GM18868 (cell line): ENCODE data around the gene CFAP210.
"Not testable (repeated sequence)": the region's sequence is repeated elsewhere in the genome, so short reads cannot be mapped to it uniquely, and the experiment has no call there.

Experiments used
- ATAC-seq: cut with Tn5 transposase; IDR thresholded peaks from one replicate; pipeline ENCODE4 v1.9.1; 2021; ENCODE audit warnings: mild to moderate bottlenecking, moderate library complexity; ENCODE audit not compliant: unreplicated experiment

Gene CFAP210

DNA sequence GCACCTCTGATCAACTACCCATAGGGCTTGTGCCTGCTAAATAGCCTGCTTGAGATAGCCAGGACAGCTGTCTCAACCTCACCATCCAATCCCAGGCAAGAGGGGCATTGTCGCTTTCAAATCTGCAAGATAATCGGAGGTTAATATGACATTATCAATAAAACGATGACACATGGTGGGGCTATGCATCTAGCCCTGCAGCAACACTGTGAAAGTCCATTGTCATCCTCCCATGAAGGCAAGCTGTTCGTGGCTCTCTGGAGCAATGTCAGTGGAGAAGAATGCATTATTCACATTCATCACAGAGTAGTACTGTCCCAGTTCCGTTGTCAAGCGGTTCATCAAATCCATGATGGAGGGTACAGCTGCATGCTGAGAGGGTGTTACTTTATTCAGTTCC, 20.5 kb upstream of the CFAP210 start:
- no peak for ATAC-seq

- no peak for ATAC-seq
These were observed 19.1 kb upstream of the CFAP210 start for GRCh38 chr2:169713331-169713730.

DNA sequence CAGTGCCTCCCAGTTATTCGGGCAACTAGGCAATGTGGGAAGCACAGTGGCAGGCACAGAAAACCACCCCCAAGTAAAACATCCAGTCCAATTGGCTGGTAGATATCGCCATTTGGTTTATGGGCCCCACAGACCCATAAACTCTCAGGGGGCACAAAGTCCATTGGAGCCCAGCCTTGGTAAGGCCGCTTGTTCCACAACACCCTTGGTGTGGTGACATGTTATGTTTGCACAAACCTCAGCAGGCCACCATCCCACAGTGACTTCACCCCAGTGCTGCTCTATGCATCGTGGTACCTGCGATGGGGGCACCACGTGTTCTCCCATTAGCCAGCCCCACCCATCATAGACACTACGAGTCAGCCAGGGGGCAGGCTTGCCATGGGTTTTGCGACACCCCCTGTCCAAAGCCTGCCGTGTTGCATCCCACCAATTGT, 18.6 kb upstream of the CFAP210 start:
- ATAC-seq: no peak

- ATAC-seq: no peak
These were observed 17.7 kb upstream of the CFAP210 start for GRCh38 chr2:169711751-169712509.

GRCh38 chr2:169709981-169710380, 15.8 kb upstream of the CFAP210 start:
- ATAC-seq: no peak

DNA sequence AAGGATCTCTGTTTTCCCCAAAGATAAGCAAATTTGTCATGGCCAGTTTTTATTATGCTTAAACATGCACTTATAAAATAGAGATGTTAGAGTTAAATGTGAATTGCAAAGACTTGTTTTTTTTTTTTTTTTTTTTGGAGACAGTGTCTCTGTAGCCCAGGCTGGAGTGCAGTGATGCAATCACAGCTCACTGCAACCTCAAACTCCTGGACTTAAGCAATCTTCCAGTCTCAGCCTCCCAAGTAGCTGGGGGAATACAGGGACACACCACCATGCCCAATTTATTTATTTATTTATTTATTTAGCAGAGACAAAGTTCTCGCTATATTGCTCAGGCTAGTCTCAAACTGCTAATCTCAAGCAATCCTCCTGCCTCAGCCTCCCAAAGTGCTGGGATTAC, 15.1 kb upstream of the CFAP210 start:
- ATAC-seq: no peak

DNA sequence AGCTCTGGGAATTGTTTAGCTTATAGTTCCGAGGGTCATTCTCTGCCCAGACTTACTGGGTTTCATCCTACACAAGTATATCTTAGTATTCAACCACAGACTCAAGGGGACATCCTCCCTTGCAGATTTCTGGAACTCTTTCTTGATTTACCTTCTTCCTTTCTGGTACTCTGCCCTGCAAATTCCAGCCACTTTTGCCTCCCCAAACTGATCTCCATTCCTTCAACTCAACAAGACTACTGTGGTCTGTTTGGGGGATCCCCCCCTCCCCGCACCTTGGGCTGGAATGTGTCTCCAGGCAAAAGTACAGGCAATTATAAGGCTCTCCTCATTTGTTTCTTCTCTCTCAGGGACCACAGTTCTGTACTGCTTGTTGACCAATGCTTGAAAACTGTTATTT, 13.4 kb upstream of the CFAP210 start:
- ATAC-seq: no peak

DNA sequence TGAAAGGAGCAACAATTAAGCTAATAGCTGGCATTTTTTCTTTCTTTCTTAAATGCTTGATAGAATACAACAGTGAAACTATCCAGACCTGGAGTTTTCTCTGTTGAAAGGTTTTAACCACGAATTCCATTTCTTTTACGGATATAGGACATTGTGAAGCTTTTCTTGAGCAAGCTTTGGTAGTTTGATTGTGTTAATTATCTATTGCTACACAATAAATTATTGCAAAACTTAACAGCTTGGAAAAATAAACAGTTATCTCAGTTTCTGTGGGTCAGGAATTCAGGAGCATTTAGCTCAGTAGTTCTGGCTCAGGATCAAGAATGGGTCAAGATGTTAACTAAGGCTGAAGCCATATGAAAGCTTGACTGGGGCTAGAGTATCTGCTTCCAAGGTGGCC, 11.7 kb upstream of the CFAP210 start:
- no peak for ATAC-seq

DNA sequence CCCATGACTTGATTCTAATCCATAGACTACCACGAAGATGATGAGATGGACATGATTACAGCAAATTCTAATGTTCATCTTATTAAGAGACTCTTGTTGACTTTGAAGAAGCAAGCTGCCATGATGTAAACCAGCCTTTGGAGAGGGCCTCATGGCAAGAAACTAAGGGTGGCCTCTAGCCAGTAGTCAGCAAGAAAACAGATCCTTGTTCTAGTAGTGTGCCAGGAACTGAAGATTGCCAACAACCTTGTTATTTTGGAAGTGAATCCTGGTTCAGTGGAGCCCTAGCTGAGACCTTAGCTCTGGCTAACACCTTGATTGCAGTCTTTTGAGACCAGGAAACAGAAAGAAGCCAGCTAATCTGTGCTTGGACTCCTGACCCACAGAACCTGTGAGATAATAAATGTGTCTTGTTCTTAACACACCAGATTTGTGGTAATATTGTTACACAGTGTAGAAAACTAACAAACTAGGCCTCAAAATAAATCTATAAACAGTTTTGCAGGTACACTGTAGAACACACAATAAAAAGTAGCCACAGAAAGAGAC, 10.0 kb upstream of the CFAP210 start:
- no peak for ATAC-seq

DNA sequence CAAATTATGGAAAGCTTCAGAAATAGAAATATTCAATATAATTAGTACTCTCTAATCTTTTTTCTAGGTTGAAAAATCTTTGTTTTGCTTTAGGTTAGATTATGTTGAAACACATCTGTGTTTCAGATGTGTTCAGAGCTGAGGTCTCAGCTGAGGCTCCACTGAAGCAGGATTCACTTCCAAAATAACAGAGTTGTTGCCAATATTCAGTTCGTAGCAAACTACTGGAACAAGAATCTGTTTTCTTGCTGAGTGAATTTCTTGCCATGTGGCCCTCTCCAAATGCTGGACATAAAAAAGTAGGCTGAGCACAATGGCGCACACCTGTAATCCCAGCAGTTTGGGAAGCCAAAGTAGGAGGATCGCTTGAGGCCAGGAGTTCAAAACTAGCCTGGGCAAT, 8.8 kb upstream of the CFAP210 start:
- ATAC-seq: no peak

- not testable (repeated sequence) for ATAC-seq
These were observed 5.0 kb upstream of the CFAP210 start for GRCh38 chr2:169699173-169699572.

DNA sequence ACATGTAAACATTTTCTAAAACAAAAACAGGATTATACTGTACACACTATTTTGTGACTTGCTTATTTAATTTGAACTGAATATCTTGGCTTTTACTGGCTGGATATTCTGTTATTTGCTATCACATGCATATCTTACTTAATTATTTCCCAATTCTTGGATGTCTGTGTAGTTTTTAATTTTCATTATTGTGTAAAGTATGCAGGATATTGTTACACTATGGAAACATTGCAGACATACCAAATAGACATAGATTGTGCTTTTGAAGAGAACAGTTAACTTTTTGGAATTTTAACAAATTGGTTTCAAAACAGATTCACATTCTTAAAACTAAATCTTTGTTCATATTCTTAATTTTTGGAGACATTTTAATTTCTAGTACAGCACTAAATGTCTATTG, 2.2 kb upstream of the CFAP210 start:
- ATAC-seq: no peak

DNA sequence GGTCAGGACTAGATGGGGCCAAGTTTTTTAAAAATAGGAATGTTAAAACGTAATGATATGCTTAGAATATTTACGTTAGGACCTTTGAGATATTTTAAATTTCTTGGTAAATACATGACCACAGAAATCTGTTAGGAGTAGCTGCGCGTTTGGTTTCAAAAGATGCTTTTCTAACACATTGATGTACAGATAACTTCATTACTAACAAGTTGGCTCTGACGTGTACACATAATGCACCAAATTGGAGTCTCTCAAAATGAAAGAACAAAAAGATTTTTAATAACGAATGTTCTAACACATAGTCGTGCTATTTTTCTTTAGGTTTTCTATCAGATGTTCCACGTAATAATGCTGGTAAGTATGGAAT, 672 bp upstream of the CFAP210 start:
- ATAC-seq: no peak

GRCh38 chr2:169693360-169693759, 845 bp downstream of the CFAP210 start:
- no peak for ATAC-seq

DNA sequence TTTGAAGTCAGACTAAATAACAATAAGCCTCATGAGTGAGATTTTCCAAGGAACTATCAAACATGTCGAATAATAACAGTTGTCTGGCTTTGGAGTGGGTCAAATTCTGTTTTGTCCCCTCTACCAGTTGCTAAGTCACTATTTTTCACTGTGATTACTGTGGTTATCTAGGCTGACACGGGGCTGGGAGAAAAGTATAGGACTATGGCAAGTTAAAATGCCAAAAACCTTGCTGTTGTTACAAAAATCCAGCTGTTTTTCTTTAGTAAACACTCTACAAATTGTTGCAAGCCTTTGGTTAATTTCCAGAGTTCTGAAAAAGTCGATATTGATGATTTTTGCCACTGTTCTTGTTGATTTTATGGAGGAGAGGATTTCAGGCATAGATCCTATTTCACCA, 1.5 kb downstream of the CFAP210 start:
- no peak for ATAC-seq

- no peak for ATAC-seq
These were observed 3.2 kb downstream of the CFAP210 start for GRCh38 chr2:169690958-169691357.

GRCh38 chr2:169687943-169688342, 6.3 kb downstream of the CFAP210 start:
- not testable (repeated sequence) for ATAC-seq

- not testable (repeated sequence) for ATAC-seq
These were observed 7.4 kb downstream of the CFAP210 start for GRCh38 chr2:169686825-169687224.

DNA sequence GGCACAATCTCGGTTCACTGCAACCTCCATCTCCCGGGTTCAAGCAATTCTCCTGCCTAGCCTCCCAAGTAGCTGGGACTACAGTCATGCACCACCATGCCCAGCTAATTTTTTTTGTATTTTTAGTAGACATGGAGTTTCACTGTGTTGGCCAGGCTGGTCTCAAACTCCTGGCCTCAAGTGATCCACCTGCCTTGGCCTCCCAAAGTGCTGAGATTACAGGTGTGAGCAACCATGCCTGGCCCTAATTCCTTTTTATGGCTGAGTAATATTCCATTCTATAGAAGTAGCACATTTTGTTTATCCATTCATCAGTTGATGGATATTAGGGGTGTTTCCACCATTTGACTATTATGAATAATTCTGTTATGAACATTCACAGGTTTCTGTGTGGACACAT, 9.5 kb downstream of the CFAP210 start:
- not testable (repeated sequence) for ATAC-seq

GRCh38 chr2:169684135-169684565, 10.1 kb downstream of the CFAP210 start:
- no peak for ATAC-seq

DNA sequence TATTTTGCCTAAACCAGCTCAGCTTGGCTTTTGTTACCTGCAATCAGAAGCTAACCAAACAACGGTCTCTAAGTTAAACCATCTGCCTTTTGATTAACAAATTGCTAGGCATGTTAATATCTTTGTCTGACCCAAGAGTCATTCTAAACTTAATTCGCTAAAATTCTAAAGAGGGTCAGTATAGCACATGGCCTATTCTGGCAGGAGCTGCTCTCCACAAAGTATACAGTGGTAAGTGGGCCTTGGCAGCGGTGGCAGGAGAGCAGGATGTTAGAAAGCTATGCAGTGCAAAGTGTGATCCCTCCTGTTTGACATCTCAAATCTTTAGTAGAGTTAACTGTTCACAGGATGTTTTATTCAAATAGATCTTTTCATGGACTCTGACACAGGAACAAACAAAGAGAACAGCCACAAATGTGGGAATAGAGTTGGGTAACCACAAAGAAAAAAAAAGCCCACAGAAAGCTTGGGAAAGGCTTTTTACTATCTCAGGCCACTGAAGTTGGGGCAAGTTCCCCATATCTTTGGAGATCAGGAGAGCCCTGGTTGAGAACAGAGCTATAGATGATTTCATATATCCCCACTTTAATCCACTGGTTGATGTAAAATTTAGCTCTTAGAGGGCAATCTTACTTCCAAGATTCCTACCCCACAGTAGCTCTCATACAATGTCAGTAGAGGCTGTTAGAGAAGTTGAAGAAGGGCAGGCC, 10.6 kb downstream of the CFAP210 start:
- ATAC-seq: no peak

DNA sequence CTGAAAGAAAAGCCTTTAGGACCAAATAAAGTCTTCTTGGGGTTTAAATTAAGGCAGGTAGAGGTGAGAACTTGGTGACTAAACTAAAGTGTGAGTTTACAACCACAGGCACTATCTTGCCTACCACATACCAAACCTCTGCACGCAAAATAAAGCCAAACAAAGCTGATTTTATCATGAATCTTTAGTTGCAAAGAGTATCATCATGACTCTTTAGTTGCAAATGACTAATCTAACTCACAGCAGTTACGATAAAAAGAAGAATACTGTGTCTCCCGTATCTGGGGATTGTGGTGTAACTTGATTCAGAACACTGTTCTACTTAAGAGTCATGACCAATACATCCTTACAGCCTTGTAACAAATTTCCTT, 11.2 kb downstream of the CFAP210 start:
- no peak for ATAC-seq
